Esophagus squamous epithelium (tissue), 4 donors: Measurements from ENCODE around the gene PTPRN2.

Experiments used
- POLR2A ChIP-seq, 4 donors: fragments of 450-650 bp; IDR thresholded peaks; one replicate each; pipeline ENCODE4 v1.6.1; 2017; ENCODE audit warnings: antibody characterized with exemption in 4 of 4, mild to moderate bottlenecking in 4 of 4, moderate library complexity in 3 of 4
- TF ChIP-seq, protein P1 (sequence below), 6 experiments: fragments of 450-650 bp in 4 of 6; fragments of 200-600 bp in 2 of 6; sonication (generic) in 2 of 6; IDR thresholded peaks; one replicate each; pipeline ENCODE4 v1.5.1; 2016 to 2019; ENCODE audit warnings: antibody characterized with exemption in 6 of 6, mild to moderate bottlenecking in 4 of 6, moderate library complexity in 4 of 6

DNA sequence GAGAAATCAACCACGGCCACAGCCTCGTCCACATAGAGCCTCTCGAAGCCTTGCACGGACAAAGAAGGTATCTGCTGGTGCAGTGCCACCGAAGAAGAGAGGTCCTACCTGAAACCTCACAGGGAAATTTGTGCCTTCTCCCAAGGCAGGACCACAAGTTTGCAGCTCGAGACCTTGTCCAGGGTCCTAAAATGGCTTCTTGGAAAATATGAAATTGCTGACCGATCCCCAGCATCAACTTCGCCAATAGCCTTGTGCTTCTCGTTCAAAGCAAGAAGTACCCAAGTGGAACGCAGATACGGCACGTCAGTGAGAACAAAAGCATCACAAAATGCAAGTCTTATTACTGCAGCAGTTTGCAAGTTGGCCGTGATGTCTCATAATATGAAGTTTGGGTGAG, 24.6 kb downstream of the PTPRN2 start:
- TF ChIP-seq POLR2A (IDR thresholded peaks at IDR 0.05) = no peak
- TF ChIP-seq, protein P1, sequence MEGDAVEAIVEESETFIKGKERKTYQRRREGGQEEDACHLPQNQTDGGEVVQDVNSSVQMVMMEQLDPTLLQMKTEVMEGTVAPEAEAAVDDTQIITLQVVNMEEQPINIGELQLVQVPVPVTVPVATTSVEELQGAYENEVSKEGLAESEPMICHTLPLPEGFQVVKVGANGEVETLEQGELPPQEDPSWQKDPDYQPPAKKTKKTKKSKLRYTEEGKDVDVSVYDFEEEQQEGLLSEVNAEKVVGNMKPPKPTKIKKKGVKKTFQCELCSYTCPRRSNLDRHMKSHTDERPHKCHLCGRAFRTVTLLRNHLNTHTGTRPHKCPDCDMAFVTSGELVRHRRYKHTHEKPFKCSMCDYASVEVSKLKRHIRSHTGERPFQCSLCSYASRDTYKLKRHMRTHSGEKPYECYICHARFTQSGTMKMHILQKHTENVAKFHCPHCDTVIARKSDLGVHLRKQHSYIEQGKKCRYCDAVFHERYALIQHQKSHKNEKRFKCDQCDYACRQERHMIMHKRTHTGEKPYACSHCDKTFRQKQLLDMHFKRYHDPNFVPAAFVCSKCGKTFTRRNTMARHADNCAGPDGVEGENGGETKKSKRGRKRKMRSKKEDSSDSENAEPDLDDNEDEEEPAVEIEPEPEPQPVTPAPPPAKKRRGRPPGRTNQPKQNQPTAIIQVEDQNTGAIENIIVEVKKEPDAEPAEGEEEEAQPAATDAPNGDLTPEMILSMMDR (IDR thresholded peaks at IDR 0.05) = no peak
